SK-N-SH treated with all-trans-retinoic acid at 6 μM for 48 hours (cell line): ENCODE results near the gene DENND4C.

ENCODE experiments used
- ATAC-seq: fragments of 200-7000 bp; cut with Tn5 transposase; 3 replicates; pipeline ENCODE4 v1.9.1; 2020; ENCODE audit warnings: mild to moderate bottlenecking, moderate library complexity
- ARNTL ChIP-seq: fragments of 450-650 bp; formaldehyde crosslinking; IDR thresholded peaks from 2 replicates; pipeline ENCODE4 v1.5.0; 2020; ENCODE audit warnings: low read depth, mild to moderate bottlenecking, moderate library complexity, borderline replicate concordance
- BACH2 ChIP-seq: fragments of 250-450 bp; sonication (Bioruptor Pico); IDR thresholded peaks from 2 replicates; pipeline ENCODE4 v1.9.0; 2021; ENCODE audit warnings: mild to moderate bottlenecking, borderline replicate concordance
- CSDC2 ChIP-seq: fragments of 250-450 bp; sonication (Bioruptor Pico); IDR thresholded peaks from 2 replicates; pipeline ENCODE4 v1.5.0; 2020; ENCODE audit warnings: mild to moderate bottlenecking, moderate library complexity
- CSRNP3 ChIP-seq: fragments of 250-450 bp; sonication (Bioruptor Pico); IDR thresholded peaks from 2 replicates; pipeline ENCODE4 v1.5.1; 2021; ENCODE audit warnings: mild to moderate bottlenecking, moderate library complexity
- ESRRG ChIP-seq: fragments of 250-450 bp; sonication (Bioruptor Pico); IDR thresholded peaks from 2 replicates; pipeline ENCODE4 v1.6.1; 2021; ENCODE audit warnings: mild to moderate bottlenecking
- ISL1 ChIP-seq: fragments of 250-450 bp; sonication (Bioruptor Pico); IDR thresholded peaks from 2 replicates; pipeline ENCODE4 v2.1.2; 2022; ENCODE audit warnings: mild to moderate bottlenecking, moderate library complexity
- OSR1 ChIP-seq: fragments of 250-450 bp; sonication (Bioruptor Pico); IDR thresholded peaks from 2 replicates; pipeline ENCODE4 v1.8.0; 2022; ENCODE audit warnings: moderate library complexity, mild to moderate bottlenecking, inconsistent platforms
- PATZ1 ChIP-seq: fragments of 250-450 bp; sonication (Bioruptor Pico); IDR thresholded peaks from 2 replicates; pipeline ENCODE4 v1.8.0; 2020; ENCODE audit warnings: mild to moderate bottlenecking, moderate library complexity, borderline replicate concordance
- POU6F1 ChIP-seq: fragments of 250-450 bp; sonication (Bioruptor Pico); IDR thresholded peaks from 2 replicates; pipeline ENCODE4 v1.8.0; 2021; ENCODE audit warnings: low read depth, mild to moderate bottlenecking, moderate library complexity, borderline replicate concordance
- PPARA ChIP-seq: fragments of 250-450 bp; sonication (Bioruptor Pico); IDR thresholded peaks from 2 replicates; pipeline ENCODE4 v1.5.0; 2020; ENCODE audit warnings: mild to moderate bottlenecking, borderline replicate concordance
- RARB ChIP-seq: fragments of 250-450 bp; sonication (Bioruptor Pico); IDR thresholded peaks from 2 replicates; pipeline ENCODE4 v1.8.0; 2021; ENCODE audit warnings: mild to moderate bottlenecking, moderate library complexity
- SNAI2 ChIP-seq: fragments of 250-450 bp; sonication (Bioruptor Pico); IDR thresholded peaks from 2 replicates; pipeline ENCODE4 v1.5.0; 2020; ENCODE audit warnings: mild to moderate bottlenecking, moderate library complexity
- TCF4 ChIP-seq: fragments of 250-450 bp; sonication (Bioruptor Pico); IDR thresholded peaks from 2 replicates; pipeline ENCODE4 v1.8.0; 2021; ENCODE audit warnings: mild to moderate bottlenecking, moderate library complexity, borderline replicate concordance
- TSHZ2 ChIP-seq: fragments of 250-450 bp; sonication (Bioruptor Pico); IDR thresholded peaks from 2 replicates; pipeline ENCODE4 v1.5.0; 2020; ENCODE audit warnings: mild to moderate bottlenecking, moderate library complexity
- ZC3H10 ChIP-seq: fragments of 250-450 bp; sonication (Bioruptor Pico); IDR thresholded peaks from 2 replicates; pipeline ENCODE4 v1.5.1; 2021; ENCODE audit warnings: mild to moderate bottlenecking, moderate library complexity
- ZFP3 ChIP-seq: fragments of 250-450 bp; sonication (Bioruptor Pico); IDR thresholded peaks from 2 replicates; pipeline ENCODE4 v1.5.0; 2020; ENCODE audit warnings: mild to moderate bottlenecking, moderate library complexity
- ZNF565 ChIP-seq: fragments of 450-650 bp; formaldehyde crosslinking; conservative IDR thresholded peaks from 2 replicates; pipeline ENCODE4 v1.5.0; 2020; ENCODE audit warnings: low read depth, mild to moderate bottlenecking, moderate library complexity
- ZNF70 ChIP-seq: fragments of 450-650 bp; formaldehyde crosslinking; IDR thresholded peaks from 2 replicates; pipeline ENCODE4 v1.5.0; 2020; ENCODE audit warnings: mild to moderate bottlenecking, moderate library complexity
- ZNF8 ChIP-seq: fragments of 450-650 bp; formaldehyde crosslinking; IDR thresholded peaks from 2 replicates; pipeline ENCODE4 v1.5.0; 2020; ENCODE audit warnings: mild to moderate bottlenecking, moderate library complexity

The DENND4C gene

GRCh38 chr9:19373527-19373926, 143.0 kb downstream of the DENND4C start (continued):
- TF ChIP-seq CSRNP3 (CRISPR knock-in tag): no peak
- no peak for TF ChIP-seq ZNF70 (CRISPR knock-in tag)
- TF ChIP-seq, all 23 proteins: peak for 2

GRCh38 chr9:19375538-19375937, 145.0 kb downstream of the DENND4C start:
- ATAC-seq: no peak
- TF ChIP-seq ARNTL (CRISPR knock-in tag) (no peak), ESRRG (no peak), PPARA (CRISPR knock-in tag) (no peak), TCF4 (CRISPR knock-in tag) (no peak), SNAI2 (CRISPR knock-in tag) (no peak), OSR1 (CRISPR knock-in tag) (no peak), TSHZ2 (CRISPR knock-in tag) (no peak), BACH2 (no peak), ZC3H10 (CRISPR knock-in tag) (no peak)

- no peak for ATAC-seq
- no peak for TF ChIP-seq PPARA (CRISPR knock-in tag)
- no peak for TF ChIP-seq CSRNP3 (CRISPR knock-in tag)
- no peak for TF ChIP-seq ARNTL (CRISPR knock-in tag)
- TF ChIP-seq TSHZ2 (CRISPR knock-in tag): no peak
- TF ChIP-seq POU6F1 (CRISPR knock-in tag): no peak
- TF ChIP-seq ZFP3 (CRISPR knock-in tag): no peak
- TF ChIP-seq BACH2: no peak
- TF ChIP-seq CSDC2 (CRISPR knock-in tag): no peak
- TF ChIP-seq ZNF8: no peak
- no peak for TF ChIP-seq PATZ1 (CRISPR knock-in tag)
- TF ChIP-seq ZNF565 (CRISPR knock-in tag): no peak
- no peak for TF ChIP-seq RARB (CRISPR knock-in tag)
- no peak for TF ChIP-seq ZC3H10 (CRISPR knock-in tag)
- TF ChIP-seq SNAI2 (CRISPR knock-in tag): no peak
- no peak for TF ChIP-seq ISL1 (CRISPR knock-in tag)
These were observed 146.4 kb downstream of the DENND4C start for GRCh38 chr9:19376931-19377330.
